ENCODE data around the gene SAE1. TPM values are rescaled to one million over a fixed set of nuclear protein-coding genes. Genes with fewer than 3 reads are reported as not detected.

SAE1 gene
- total and polyA plus RNA-seq, 2 experiments from 2014 or later = 115 to 236 TPM

DNA sequence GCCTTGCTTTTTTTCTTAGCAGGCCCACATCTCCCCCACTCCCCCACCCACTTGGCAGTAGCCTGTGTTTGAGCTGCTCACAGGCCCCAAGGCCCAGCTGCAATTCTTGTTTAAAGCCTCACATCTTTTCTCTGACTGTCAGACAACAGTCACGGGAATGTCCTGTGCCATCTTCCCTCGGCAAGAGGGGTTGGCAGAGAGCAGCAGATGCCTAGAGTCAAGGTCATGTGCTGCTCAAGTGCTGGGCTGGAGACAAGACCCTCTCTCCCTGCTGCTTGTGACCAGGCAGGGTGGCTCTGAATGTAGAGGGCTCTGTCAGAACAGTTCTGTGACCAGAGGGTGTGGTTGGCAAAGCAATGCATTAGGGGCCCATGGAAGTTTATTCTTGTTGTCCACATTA lies 53.0 kb downstream of the SAE1 start:
- no peak overlapping the region for H2AFZ ChIP-seq
- H3K4me3 ChIP-seq = no peak overlapping the region
- Mint-ChIP-seq H3K9me3 (no peaks in the 10 kb centered on the region), H3K36me3 (ENCODE audit: low read depth) (peaks cover 72% of the 10 kb centered on the region), H3K27ac (no peak overlapping the region), H3K27me3 (ENCODE audit: insufficient read depth, low read depth, poor library complexity) (peaks cover 8% of the 10 kb centered on the region), H3K4me3 (no peak overlapping the region), H3K4me1 (no peaks in the 10 kb centered on the region; the same call in 1 of the 3 replicates)
- H3K4me1 ChIP-seq (ENCODE audit: insufficient read depth) = no peaks in the 10 kb centered on the region
- no peaks in the 10 kb centered on the region for H3K9me2 ChIP-seq (ENCODE audit: insufficient read depth)
- H3K79me2 ChIP-seq (replicated peaks; ENCODE audit: insufficient read depth) = peaks cover 66% of the 10 kb centered on the region
- peak overlapping the region; percentile 66; the same call in 1 of the 2 replicates for H3K27ac ChIP-seq (ENCODE audit: low read depth)
- TF ChIP-seq ZNF114 (CRISPR knock-in tag; IDR thresholded peaks at IDR 0.05) (no peak), EZH2 (IDR thresholded peaks at IDR 0.05; ENCODE audit: low read depth, unreplicated experiment) (no peak), JUNB (IDR thresholded peaks at IDR 0.05; ENCODE audit: unreplicated experiment) (no peak), EZH2phosphoT487 (IDR thresholded peaks at IDR 0.05; ENCODE audit: unreplicated experiment) (no peak), STAT1 (IDR thresholded peaks at IDR 0.05; ENCODE audit: unreplicated experiment) (no peak), CREB1 (CRISPR knock-in tag; IDR thresholded peaks at IDR 0.05; ENCODE audit: low read depth) (no peak), NANOG (IDR thresholded peaks at IDR 0.05; ENCODE audit: borderline replicate concordance) (no peak), CTCF (conservative IDR thresholded peaks at IDR 0.05; ENCODE audit: low read depth in 2 of 2) (no peak), ZNF462 (CRISPR knock-in tag; IDR thresholded peaks at IDR 0.05) (no peak), POLR2AphosphoS5 (IDR thresholded peaks at IDR 0.05; ENCODE audit: low read depth) (no peak), ZNF331 (CRISPR knock-in tag; IDR thresholded peaks at IDR 0.05; ENCODE audit: low read depth) (no peak)
- TF ChIP-seq, protein P1, sequence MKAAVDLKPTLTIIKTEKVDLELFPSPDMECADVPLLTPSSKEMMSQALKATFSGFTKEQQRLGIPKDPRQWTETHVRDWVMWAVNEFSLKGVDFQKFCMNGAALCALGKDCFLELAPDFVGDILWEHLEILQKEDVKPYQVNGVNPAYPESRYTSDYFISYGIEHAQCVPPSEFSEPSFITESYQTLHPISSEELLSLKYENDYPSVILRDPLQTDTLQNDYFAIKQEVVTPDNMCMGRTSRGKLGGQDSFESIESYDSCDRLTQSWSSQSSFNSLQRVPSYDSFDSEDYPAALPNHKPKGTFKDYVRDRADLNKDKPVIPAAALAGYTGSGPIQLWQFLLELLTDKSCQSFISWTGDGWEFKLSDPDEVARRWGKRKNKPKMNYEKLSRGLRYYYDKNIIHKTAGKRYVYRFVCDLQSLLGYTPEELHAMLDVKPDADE (IDR thresholded peaks at IDR 0.05) = no peak
- TF ChIP-seq, protein P2, sequence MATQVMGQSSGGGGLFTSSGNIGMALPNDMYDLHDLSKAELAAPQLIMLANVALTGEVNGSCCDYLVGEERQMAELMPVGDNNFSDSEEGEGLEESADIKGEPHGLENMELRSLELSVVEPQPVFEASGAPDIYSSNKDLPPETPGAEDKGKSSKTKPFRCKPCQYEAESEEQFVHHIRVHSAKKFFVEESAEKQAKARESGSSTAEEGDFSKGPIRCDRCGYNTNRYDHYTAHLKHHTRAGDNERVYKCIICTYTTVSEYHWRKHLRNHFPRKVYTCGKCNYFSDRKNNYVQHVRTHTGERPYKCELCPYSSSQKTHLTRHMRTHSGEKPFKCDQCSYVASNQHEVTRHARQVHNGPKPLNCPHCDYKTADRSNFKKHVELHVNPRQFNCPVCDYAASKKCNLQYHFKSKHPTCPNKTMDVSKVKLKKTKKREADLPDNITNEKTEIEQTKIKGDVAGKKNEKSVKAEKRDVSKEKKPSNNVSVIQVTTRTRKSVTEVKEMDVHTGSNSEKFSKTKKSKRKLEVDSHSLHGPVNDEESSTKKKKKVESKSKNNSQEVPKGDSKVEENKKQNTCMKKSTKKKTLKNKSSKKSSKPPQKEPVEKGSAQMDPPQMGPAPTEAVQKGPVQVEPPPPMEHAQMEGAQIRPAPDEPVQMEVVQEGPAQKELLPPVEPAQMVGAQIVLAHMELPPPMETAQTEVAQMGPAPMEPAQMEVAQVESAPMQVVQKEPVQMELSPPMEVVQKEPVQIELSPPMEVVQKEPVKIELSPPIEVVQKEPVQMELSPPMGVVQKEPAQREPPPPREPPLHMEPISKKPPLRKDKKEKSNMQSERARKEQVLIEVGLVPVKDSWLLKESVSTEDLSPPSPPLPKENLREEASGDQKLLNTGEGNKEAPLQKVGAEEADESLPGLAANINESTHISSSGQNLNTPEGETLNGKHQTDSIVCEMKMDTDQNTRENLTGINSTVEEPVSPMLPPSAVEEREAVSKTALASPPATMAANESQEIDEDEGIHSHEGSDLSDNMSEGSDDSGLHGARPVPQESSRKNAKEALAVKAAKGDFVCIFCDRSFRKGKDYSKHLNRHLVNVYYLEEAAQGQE (IDR thresholded peaks at IDR 0.05; ENCODE audit: unreplicated experiment) = no peak
- DNase-seq (ENCODE audit: low spot score) = no peak
- no peak for ATAC-seq
- H3F3A ChIP-seq (replicated peaks; ENCODE audit: low read depth) = peaks cover 60% of the 10 kb centered on the region
- H3K36me3 ChIP-seq (ENCODE audit: insufficient read depth) = peaks cover 34% of the 10 kb centered on the region
- H3K4me2 ChIP-seq = no peak overlapping the region
- H3K27me3 ChIP-seq (ENCODE audit: insufficient read depth) = no peaks in the 10 kb centered on the region
- peaks cover 36% of the 10 kb centered on the region for H4K20me1 ChIP-seq (replicated peaks; ENCODE audit: insufficient read depth)

Data from GM23338 (cell line).